Endothelial cell of umbilical vein (primary cell): ENCODE results near the gene TRPT1. TPM values are rescaled to one million over a fixed set of nuclear protein-coding genes. Genes with fewer than 3 reads are reported as not detected.

ENCODE experiments used
- BruUV-seq: library from RNA; stranded (reverse); fragments of 400-500 nt; replicated peaks from 2 replicates; lab custom pipeline; 2021; lab: Mats Ljungman, UMichigan
- CTCF ChIA-PET: fragments of 300-600, 350-600 bp; sonication (Branson Sonifier 250); formaldehyde crosslinking; loops from one replicate; lab custom pipeline; 2021; ENCODE audit warnings: antibody characterized with exemption, inconsistent platforms; lab: Charles Lee
- POLR2A ChIA-PET: fragments of 300-600, 350-600 bp; sonication (Branson Sonifier 250); formaldehyde crosslinking; loops from one replicate; lab custom pipeline; 2021; ENCODE audit warnings: antibody characterized with exemption, inconsistent platforms; lab: Charles Lee
- DNase-seq: peaks from one replicate; pipeline ENCODE4 v3.0.0-alpha.2; 2011; ENCODE audit warnings: low read depth, low spot score
- FAIRE-seq: peaks from 2 replicates; lab custom pipeline; 2011; peaks lifted over from hg19 to GRCh38; lab: Jason Lieb, UNC
- H2AFZ ChIP-seq: 2 replicates; pipeline ENCODE4 v1.6.0; 2012; ENCODE audit warnings: low read depth, low read length, control low read depth, inconsistent platforms
- H3K27ac ChIP-seq: 2 replicates; pipeline ENCODE4 v1.5.1; 2011; ENCODE audit warnings: low read depth, mild to moderate bottlenecking, control low read depth, low read length, moderate library complexity; ENCODE audit not compliant: insufficient read depth
- H3K27me3 ChIP-seq, 2 experiments: 2 replicates each; pipeline versions ENCODE4 v1.6.0 to v1.6.1; 2011; ENCODE audit warnings: low read length in 2 of 2, mixed read lengths in 1 of 2; ENCODE audit not compliant: control insufficient read depth in 2 of 2, insufficient read depth in 2 of 2
- H3K36me3 ChIP-seq, 2 experiments: 2 replicates in 1 of 2; 3 replicates in 1 of 2; pipeline ENCODE4 v1.5.1; 2011; ENCODE audit warnings: low read length in 2 of 2, mild to moderate bottlenecking in 1 of 2, moderate library complexity in 1 of 2; ENCODE audit not compliant: control insufficient read depth in 2 of 2, insufficient read depth in 2 of 2; ENCODE audit errors: extremely low read depth in 1 of 2
- H3K4me1 ChIP-seq: 3 replicates; pipeline ENCODE4 v1.5.1; 2011; ENCODE audit warnings: mild to moderate bottlenecking, low read length; ENCODE audit not compliant: control insufficient read depth, insufficient read depth; ENCODE audit errors: extremely low read depth
- H3K4me2 ChIP-seq: 2 replicates; pipeline ENCODE4 v1.6.1; 2011; ENCODE audit warnings: low read length, control low read depth, mixed read lengths; ENCODE audit not compliant: insufficient read depth
- H3K4me3 ChIP-seq, 3 experiments: fragments of 200-600 bp in 1 of 3; sonication (generic), shearing (Covaris generic) in 1 of 3; replicated peaks in 1 of 3; 2 replicates each; pipeline ENCODE4 v1.5.1; 2011 to 2016; ENCODE audit warnings: control low read depth in 3 of 3, low read length in 3 of 3, mild to moderate bottlenecking in 2 of 3, inconsistent platforms in 1 of 3, low read depth in 1 of 3, moderate library complexity in 1 of 3; ENCODE audit not compliant: insufficient read depth in 1 of 3
- H3K79me2 ChIP-seq: 2 replicates; pipeline ENCODE4 v1.6.0; 2012; ENCODE audit warnings: low read length, inconsistent platforms; ENCODE audit not compliant: control insufficient read depth, insufficient read depth
- H3K9ac ChIP-seq: replicated peaks from 2 replicates; pipeline ENCODE3; 2011; ENCODE audit warnings: low read length, control low read depth; ENCODE audit not compliant: insufficient read depth; ENCODE audit errors: extremely low read depth
- H3K9me1 ChIP-seq: replicated peaks from 3 replicates; pipeline ENCODE4 v1.6.0; 2011; ENCODE audit warnings: mild to moderate bottlenecking, low read length; ENCODE audit not compliant: control insufficient read depth, insufficient read depth; ENCODE audit errors: extremely low read depth
- H3K9me3 ChIP-seq: replicated peaks from 2 replicates; pipeline ENCODE4 v1.5.1; 2012; ENCODE audit warnings: low read length, inconsistent platforms; ENCODE audit not compliant: control insufficient read depth, insufficient read depth
- H4K20me1 ChIP-seq: replicated peaks from 2 replicates; pipeline ENCODE3; 2011; ENCODE audit warnings: mild to moderate bottlenecking, low read length; ENCODE audit not compliant: control insufficient read depth, insufficient read depth; ENCODE audit errors: extremely low read depth
- CTCF ChIP-seq, 2 donors: IDR thresholded peaks; 1 replicate in 1 of 2; 2 replicates in 1 of 2; pipeline ENCODE4 v1.5.1; 2011; ENCODE audit warnings: low read length in 2 of 2, mild to moderate bottlenecking in 2 of 2, moderate library complexity in 2 of 2, control low read depth in 1 of 2, inconsistent platforms in 1 of 2, low read depth in 1 of 2; ENCODE audit not compliant: insufficient read depth in 1 of 2; ENCODE audit errors: extremely low read depth in 1 of 2
- GATA2 ChIP-seq: IDR thresholded peaks from 2 replicates; pipeline ENCODE4 v1.7.0; 2011; ENCODE audit warnings: low read depth, mild to moderate bottlenecking, moderate library complexity, mixed read lengths, low read length; ENCODE audit not compliant: insufficient read length, insufficient read depth
- MAX ChIP-seq: IDR thresholded peaks from 2 replicates; pipeline ENCODE4 v1.6.1; 2011; ENCODE audit not compliant: insufficient read depth, insufficient read length
- MYC ChIP-seq: IDR thresholded peaks from one replicate; pipeline ENCODE4 v1.6.1; 2011; ENCODE audit warnings: mild to moderate bottlenecking, low read depth, low read length
- POLR2A ChIP-seq: IDR thresholded peaks from 2 replicates; pipeline ENCODE4 v1.6.1; 2012; ENCODE audit warnings: low read depth, mild to moderate bottlenecking, control low read depth, low read length
- POLR2AphosphoS5 ChIP-seq: IDR thresholded peaks from 2 replicates; pipeline ENCODE4 v1.6.1; 2012; ENCODE audit warnings: low read depth, mild to moderate bottlenecking, control low read depth, low read length, moderate library complexity; ENCODE audit not compliant: insufficient read depth
- dilution Hi-C: fragments of 300-500 bp; cut with MboI; formaldehyde crosslinking; loops from one replicate; pipeline ENCODE4 v1.15.0; 2019; ENCODE audit warnings: low sequenced_read_pairs; ENCODE audit not compliant: extremely low pct_ligation_motif_present
- intact Hi-C: fragments of 100-400 bp; cut with micrococcal nuclease; formaldehyde crosslinking; loops from one replicate; pipeline ENCODE4 v1.10.0; 2022
- polyA plus RNA-seq, 4 experiments: library from polyadenylated mRNA; depleted of rRNA in 3 of 4; stranded (reverse) in 3 of 4; unstranded in 1 of 4; fragments of >200 nt; gene quantifications; 2 replicates each; pipeline versions ENCODE4 v1.2.1 to v1.2.3, GENCODE V29; 2011 to 2012; ENCODE audit warnings: missing spikeins in 1 of 4
- total RNA-seq: library from RNA; stranded (reverse); gene quantifications from 2 replicates; pipeline ENCODE4 v1.2.3, GENCODE V29; 2021

TRPT1 gene
- total and polyA plus RNA-seq, 2 donors (not counting 3 experiments of a cell fraction or from before 2014, with no cell fraction given), result 26.2 to 56.6 TPM

- Histone ChIP-seq H2AFZ (no peak overlapping the region), H4K20me1 (no peaks in the 10 kb centered on the region), H3K36me3 (peaks cover 0 to 12% of the 10 kb centered on the region in 2 experiments), H3K27ac (no peak overlapping the region), H3K27me3 (no peaks in the 10 kb centered on the region), H3K9me3 (no peaks in the 10 kb centered on the region), H3K4me1 (peaks cover 26% of the 10 kb centered on the region), H3K9ac (peak overlapping the region; percentile 4), H3K9me1 (no peaks in the 10 kb centered on the region), H3K4me3 (peak overlapping the region; percentile 67 to 78 (median 73)), H3K79me2 (peaks cover 40% of the 10 kb centered on the region), H3K4me2 (peak overlapping the region; percentile 35)
- no peak for FAIRE-seq
- ChIA-PET CTCF (interaction anchor here (0.6 to 5.0 kb wide), 11 partner anchors 8 to 110 kb away, joined by 3 to 36 read pairs (median 4); partner anchors contain the start of genes CATSPERZ, ESRRA and STIP1), POLR2A (interaction anchor here (1.5 to 2.2 kb wide), 2 partner anchors 23 to 27 kb away, joined by 5 to 10 read pairs; no protein-coding TSS in a partner anchor)
- dilution Hi-C loops (no loop called here), intact Hi-C loops (loop anchor here (5.0 kb wide), 1 partner anchor 112 kb away; the partner anchor contains the start of gene RPS6KA4)
- TF ChIP-seq MYC (no peak), POLR2AphosphoS5 (no peak), GATA2 (no peak), POLR2A (peak; percentile 2), MAX (no peak), CTCF (IDR thresholded peaks at IDR 0.05; ENCODE audit: extremely low read depth in 1 of 2, insufficient read depth in 1 of 2, low read depth in 1 of 2, low read length in 2 of 2) (no peak)
- no TSS peak for BruUV-seq
- DNase-seq, result no peak
Measured at GRCh38 chr11:64244966-64245365, 19.0 kb upstream of the TRPT1 start.
